Common myeloid progenitor, CD34-positive (primary cell): Measurements from ENCODE around the gene ASTN2.

Experiments used
- CTCF ChIA-PET: fragments of 350-600 bp; sonication (Branson Sonifier 250); formaldehyde crosslinking; loops from one replicate; lab custom pipeline; 2021; ENCODE audit warnings: antibody characterized with exemption; lab: Charles Lee
- POLR2A ChIA-PET: fragments of 350-600 bp; sonication (Branson Sonifier 250); formaldehyde crosslinking; loops from one replicate; lab custom pipeline; 2021; ENCODE audit warnings: antibody characterized with exemption; lab: Charles Lee
- DNase-seq, 3 donors: peaks; one replicate each; pipeline versions ENCODE4 v3.0.0 to v3.0.0-alpha.2; 2013
- H3K27ac ChIP-seq, 2 experiments: 1 replicate in 1 of 2; 2 replicates in 1 of 2; pipeline ENCODE4 v1.7.0; 2013; ENCODE audit warnings: inconsistent platforms in 2 of 2, low read length in 2 of 2, mild to moderate bottlenecking in 2 of 2, low read depth in 1 of 2, moderate library complexity in 1 of 2; ENCODE audit not compliant: severe bottlenecking in 2 of 2, insufficient read depth in 1 of 2, poor library complexity in 1 of 2
- H3K27me3 ChIP-seq, 5 experiments: replicated peaks in 2 of 5; 1 replicate in 3 of 5; 2 replicates in 2 of 5; pipeline versions ENCODE4 v1.6.1 to v1.7.0; 2013; ENCODE audit warnings: low read length in 4 of 5, mild to moderate bottlenecking in 2 of 5, moderate library complexity in 2 of 5, inconsistent platforms in 1 of 5; ENCODE audit not compliant: insufficient read depth in 5 of 5, control insufficient read depth in 4 of 5
- H3K36me3 ChIP-seq, 4 experiments: 1 replicate in 2 of 4; 2 replicates in 2 of 4; pipeline versions ENCODE4 v1.6.1 to v1.7.0; 2013; ENCODE audit warnings: low read length in 3 of 4, control low read depth in 1 of 4, mild to moderate bottlenecking in 1 of 4; ENCODE audit not compliant: control insufficient read depth in 4 of 4, insufficient read depth in 4 of 4
- H3K4me1 ChIP-seq, 4 experiments: 1 replicate in 3 of 4; 2 replicates in 1 of 4; pipeline versions ENCODE4 v1.6.1 to v1.7.1; 2013; ENCODE audit warnings: low read length in 3 of 4, mild to moderate bottlenecking in 3 of 4, control low read depth in 1 of 4, inconsistent platforms in 1 of 4, moderate library complexity in 1 of 4; ENCODE audit not compliant: control insufficient read depth in 4 of 4, insufficient read depth in 4 of 4; ENCODE audit errors: control extremely low read depth in 1 of 4
- H3K4me3 ChIP-seq, 7 experiments: 1 replicate in 4 of 7; 2 replicates in 3 of 7; pipeline versions ENCODE4 v1.5.1 to v1.7.0; 2013; ENCODE audit warnings: mild to moderate bottlenecking in 7 of 7, low read length in 6 of 7, moderate library complexity in 6 of 7, inconsistent platforms in 2 of 7, low read depth in 2 of 7, control low read depth in 1 of 7; ENCODE audit not compliant: insufficient read depth in 4 of 7, control insufficient read depth in 1 of 7; ENCODE audit errors: extremely low read depth in 1 of 7
- H3K9me3 ChIP-seq, 5 experiments: 1 replicate in 4 of 5; 2 replicates in 1 of 5; pipeline versions ENCODE4 v1.6.1 to v1.7.1; 2013; ENCODE audit warnings: low read length in 4 of 5, mild to moderate bottlenecking in 2 of 5, inconsistent platforms in 1 of 5, low read depth in 1 of 5, moderate library complexity in 1 of 5; ENCODE audit not compliant: control insufficient read depth in 4 of 5, insufficient read depth in 2 of 5; ENCODE audit errors: control extremely low read depth in 1 of 5
- WGBS: methylation state at CpG from one replicate; pipeline ENCODE4 v1.1.5; 2013; ENCODE audit not compliant: insufficient coverage; 5-methylcytosine and 5-hydroxymethylcytosine counted together

The ASTN2 gene

GRCh38 chr9:116941266-116941665 is 473.6 kb downstream of the ASTN2 start:
- ChIA-PET POLR2A (interaction anchor here (0.6 kb wide), 1 partner anchor 1612 kb away, joined by 3 read pairs; no protein-coding TSS in a partner anchor), CTCF (no interaction called here)
- no peak overlapping the region for H3K4me3 ChIP-seq
- no peak overlapping the region for H3K27ac ChIP-seq
- no peak for DNase-seq
- peaks cover 0 to 25% (median 5%) of the 10 kb centered on the region in 4 experiments for H3K4me1 ChIP-seq
- no peaks in the 10 kb centered on the region for H3K36me3 ChIP-seq
- H3K9me3 ChIP-seq = no peaks in the 10 kb centered on the region
- no peaks in the 10 kb centered on the region for H3K27me3 ChIP-seq

- ChIA-PET CTCF (no interaction called here), POLR2A (no interaction called here)
- H3K4me1 ChIP-seq = peaks cover 0 to 20% (median 3%) of the 10 kb centered on the region in 4 experiments
- no peak overlapping the region for H3K27ac ChIP-seq
- no peak overlapping the region for H3K4me3 ChIP-seq
- 100% methylated on average over 1 of the region's 4 CpGs for WGBS
- no peaks in the 10 kb centered on the region for H3K9me3 ChIP-seq
- no peaks in the 10 kb centered on the region for H3K27me3 ChIP-seq
- H3K36me3 ChIP-seq = no peaks in the 10 kb centered on the region
- DNase-seq = no peak
Measured at GRCh38 chr9:116940614-116941215, 474.1 kb downstream of the ASTN2 start.

GRCh38 chr9:116939614-116940013 is 475.2 kb downstream of the ASTN2 start:
- no peaks in the 10 kb centered on the region for H3K27me3 ChIP-seq
- peaks cover 0 to 11% (median 3%) of the 10 kb centered on the region in 4 experiments for H3K4me1 ChIP-seq
- WGBS = 85% methylated on average over 3 of the region's 3 CpGs
- POLR2A ChIA-PET = no interaction called here
- CTCF ChIA-PET = no interaction called here
- peak in 1 of 3 donors; percentile 6 for DNase-seq
- no peak overlapping the region for H3K27ac ChIP-seq
- no peak overlapping the region for H3K4me3 ChIP-seq
- no peaks in the 10 kb centered on the region for H3K36me3 ChIP-seq
- no peaks in the 10 kb centered on the region for H3K9me3 ChIP-seq

GRCh38 chr9:116939161-116939560 is 475.7 kb downstream of the ASTN2 start:
- ChIA-PET CTCF (no interaction called here), POLR2A (no interaction called here)
- Histone ChIP-seq H3K9me3 (no peaks in the 10 kb centered on the region), H3K4me3 (no peak overlapping the region), H3K27me3 (no peaks in the 10 kb centered on the region), H3K27ac (no peak overlapping the region), H3K36me3 (no peaks in the 10 kb centered on the region), H3K4me1 (peaks cover 0 to 7% (median 3%) of the 10 kb centered on the region in 4 experiments)
- no CpG with 5 or more reads among the region's 1 CpG for WGBS
- no peak for DNase-seq

GRCh38 chr9:116937361-116937760 is 477.5 kb downstream of the ASTN2 start:
- Histone ChIP-seq H3K4me1 (peaks cover 0 to 2% (median 0%) of the 10 kb centered on the region in 4 experiments), H3K27ac (no peak overlapping the region), H3K36me3 (no peaks in the 10 kb centered on the region), H3K4me3 (no peak overlapping the region), H3K27me3 (no peaks in the 10 kb centered on the region), H3K9me3 (no peaks in the 10 kb centered on the region)
- CTCF ChIA-PET = no interaction called here
- no peak for DNase-seq
- POLR2A ChIA-PET = no interaction called here

GRCh38 chr9:116935149-116935897 is 479.5 kb downstream of the ASTN2 start:
- H3K36me3 ChIP-seq = no peaks in the 10 kb centered on the region
- CTCF ChIA-PET = no interaction called here
- DNase-seq = no peak
- POLR2A ChIA-PET = interaction anchor here (0.7 kb wide), 1 partner anchor 111 kb away, joined by 3 read pairs; no protein-coding TSS in a partner anchor
- no peak overlapping the region for H3K27ac ChIP-seq
- no CpG with 5 or more reads among the region's 5 CpGs for WGBS
- peaks cover 0 to 3% (median 0%) of the 10 kb centered on the region in 5 experiments for H3K27me3 ChIP-seq
- no peak overlapping the region for H3K4me3 ChIP-seq
- peaks cover 0 to 2% (median 0%) of the 10 kb centered on the region in 4 experiments for H3K4me1 ChIP-seq
- H3K9me3 ChIP-seq = no peaks in the 10 kb centered on the region

GRCh38 chr9:116934131-116934530 is 480.7 kb downstream of the ASTN2 start:
- Histone ChIP-seq H3K36me3 (no peaks in the 10 kb centered on the region), H3K4me1 (no peaks in the 10 kb centered on the region), H3K27ac (no peak overlapping the region), H3K9me3 (no peaks in the 10 kb centered on the region), H3K4me3 (no peak overlapping the region), H3K27me3 (peaks cover 0 to 3% (median 0%) of the 10 kb centered on the region in 5 experiments)
- POLR2A ChIA-PET = no interaction called here
- CTCF ChIA-PET = no interaction called here
- WGBS = 95% methylated on average over 5 of the region's 5 CpGs
- DNase-seq = no peak
